ENCODE measurements around the gene ITGB1.
"Not testable (repeated sequence)": the region's sequence is repeated elsewhere in the genome, so short reads cannot be mapped to it uniquely, and the experiment has no call there.

The ITGB1 gene

DNA sequence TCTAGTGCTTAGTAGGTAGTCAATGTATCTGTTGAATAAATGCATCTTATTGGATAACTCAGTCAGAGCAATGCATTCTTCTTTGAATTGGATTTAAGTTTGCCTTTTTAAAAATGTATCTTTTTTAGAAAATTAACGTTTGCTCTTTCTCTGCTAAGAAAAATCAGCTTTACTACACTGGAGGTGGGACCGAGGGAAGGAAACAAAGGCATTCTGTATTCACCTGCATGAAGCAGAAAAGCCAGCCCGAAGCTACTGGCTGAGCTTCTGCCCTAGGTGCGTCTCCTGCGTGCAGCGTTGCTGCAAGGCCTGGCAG lies 22.2 kb upstream of the ITGB1 start:
- Histone ChIP-seq H3K9me3 (ENCODE audit: control insufficient read depth, low read length) (peaks cover 5% of the 10 kb centered on the region), H3K27ac (ENCODE audit: low read depth, low read length, severe bottlenecking) (peak overlapping the region; percentile 99), H3K4me3 (ENCODE audit: extremely low read depth, insufficient read depth, low read length, poor library complexity, severe bottlenecking) (peak overlapping the region; percentile 25), H3K4me1 (ENCODE audit: control insufficient read depth, insufficient read depth, low read length, poor library complexity, severe bottlenecking) (peaks cover 26% of the 10 kb centered on the region), H3K36me3 (ENCODE audit: control insufficient read depth, insufficient read depth, low read length) (no peaks in the 10 kb centered on the region)
- 10 to 30% methylated on average over 4 to 6 of the region's 6 CpGs for WGBS, 2 experiments (ENCODE audit: insufficient coverage in 2 of 2)

DNA sequence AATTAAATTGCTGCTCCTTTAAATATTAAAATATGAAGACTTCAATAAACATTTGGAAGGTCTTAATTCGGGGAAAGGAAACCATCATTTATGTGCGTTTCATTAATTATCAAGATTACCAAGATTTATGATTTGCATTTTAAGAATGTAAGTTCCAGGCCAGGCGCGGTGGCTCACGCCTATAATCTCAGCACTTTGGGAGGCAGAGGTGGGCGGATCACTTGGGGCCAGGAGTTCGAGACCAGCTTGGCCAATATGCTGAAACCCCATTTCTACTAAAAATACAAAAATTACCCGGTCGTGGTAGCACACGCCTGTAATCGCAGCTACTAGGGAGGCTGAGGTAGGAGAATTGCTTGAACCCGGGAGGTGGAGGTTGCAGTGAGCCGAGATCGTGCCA lies 21.7 kb upstream of the ITGB1 start:
- 90 to 97% methylated on average over 4 to 5 of the region's 14 CpGs for WGBS, 2 experiments (ENCODE audit: insufficient coverage in 2 of 2)
- H3K4me3 ChIP-seq (ENCODE audit: extremely low read depth, insufficient read depth, low read length, poor library complexity, severe bottlenecking); H3K36me3 ChIP-seq (ENCODE audit: control insufficient read depth, insufficient read depth, low read length); H3K9me3 ChIP-seq (ENCODE audit: control insufficient read depth, low read length): not testable (repeated sequence)
- peak overlapping the region; percentile 99 for H3K27ac ChIP-seq (ENCODE audit: low read depth, low read length, severe bottlenecking)
- H3K4me1 ChIP-seq (ENCODE audit: control insufficient read depth, insufficient read depth, low read length, poor library complexity, severe bottlenecking): peaks cover 21% of the 10 kb centered on the region

DNA sequence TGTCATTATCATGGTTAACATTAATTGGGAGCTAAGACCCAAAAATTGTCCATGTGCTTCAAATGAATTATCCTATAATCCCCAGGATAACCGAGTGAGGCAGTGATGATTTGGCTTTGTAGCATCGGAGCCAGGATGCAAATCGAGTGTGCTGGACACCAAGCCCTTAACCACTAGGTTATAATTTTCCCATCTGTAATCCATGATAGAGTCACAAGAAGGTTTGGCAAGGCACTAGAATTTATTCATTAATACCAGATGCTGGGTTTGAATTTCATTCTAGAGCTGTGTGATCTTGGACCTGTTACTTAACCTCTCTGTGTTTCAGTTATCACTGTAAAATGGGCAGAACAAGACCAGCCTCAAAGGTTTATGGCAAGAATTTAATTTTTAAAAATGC lies 21.0 kb upstream of the ITGB1 start:
- 93 to 100% methylated on average over 3 of the region's 3 CpGs for WGBS, 2 experiments (ENCODE audit: insufficient coverage in 2 of 2)
- H3K36me3 ChIP-seq (ENCODE audit: control insufficient read depth, insufficient read depth, low read length): no peaks in the 10 kb centered on the region
- peaks cover 6% of the 10 kb centered on the region for H3K9me3 ChIP-seq (ENCODE audit: control insufficient read depth, low read length)
- H3K4me1 ChIP-seq (ENCODE audit: control insufficient read depth, insufficient read depth, low read length, poor library complexity, severe bottlenecking): peaks cover 18% of the 10 kb centered on the region
- H3K4me3 ChIP-seq (ENCODE audit: extremely low read depth, insufficient read depth, low read length, poor library complexity, severe bottlenecking): no peak overlapping the region
- no peak overlapping the region for H3K27ac ChIP-seq (ENCODE audit: low read depth, low read length, severe bottlenecking)

- not testable (repeated sequence) for H3K9me3 ChIP-seq (ENCODE audit: control insufficient read depth, low read length); H3K27ac ChIP-seq (ENCODE audit: low read depth, low read length, severe bottlenecking); H3K36me3 ChIP-seq (ENCODE audit: control insufficient read depth, insufficient read depth, low read length); H3K4me3 ChIP-seq (ENCODE audit: extremely low read depth, insufficient read depth, low read length, poor library complexity, severe bottlenecking)
- peaks cover 22% of the 10 kb centered on the region for H3K4me1 ChIP-seq (ENCODE audit: control insufficient read depth, insufficient read depth, low read length, poor library complexity, severe bottlenecking)
- 100% methylated on average over 1 of the region's 4 CpGs; no CpG with 5 or more reads in 1 of the 2 experiments for WGBS, 2 experiments (ENCODE audit: insufficient coverage in 2 of 2)
These were observed 20.1 kb upstream of the ITGB1 start for GRCh38 chr10:32977846-32978809.

DNA sequence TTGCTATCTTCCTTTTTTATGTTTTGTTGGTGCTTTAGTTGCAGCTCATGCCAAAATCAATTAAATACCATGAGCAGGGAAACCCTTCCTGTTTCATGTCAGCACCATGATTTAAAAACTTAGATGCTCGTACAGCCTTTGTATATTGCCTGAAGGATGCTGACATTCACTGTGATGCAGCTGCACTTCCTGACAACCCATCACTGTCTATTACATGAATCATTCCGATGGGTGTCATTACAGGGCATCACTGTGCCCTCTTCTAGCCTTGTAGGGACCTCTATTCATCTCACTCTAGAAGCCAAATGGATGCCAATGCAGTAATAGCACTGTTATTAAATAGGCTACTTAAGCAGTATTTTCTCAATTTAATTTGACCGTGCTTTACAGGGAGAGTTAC lies 18.3 kb upstream of the ITGB1 start:
- Histone ChIP-seq H3K9me3 (ENCODE audit: control insufficient read depth, low read length) (peaks cover 6% of the 10 kb centered on the region), H3K4me3 (ENCODE audit: extremely low read depth, insufficient read depth, low read length, poor library complexity, severe bottlenecking) (no peak overlapping the region), H3K27ac (ENCODE audit: low read depth, low read length, severe bottlenecking) (no peak overlapping the region), H3K4me1 (ENCODE audit: control insufficient read depth, insufficient read depth, low read length, poor library complexity, severe bottlenecking) (peaks cover 25% of the 10 kb centered on the region), H3K36me3 (ENCODE audit: control insufficient read depth, insufficient read depth, low read length) (no peaks in the 10 kb centered on the region)
- 89 to 94% methylated on average over 2 to 3 of the region's 3 CpGs for WGBS, 2 experiments (ENCODE audit: insufficient coverage in 2 of 2)

- H3K27ac ChIP-seq (ENCODE audit: low read depth, low read length, severe bottlenecking): peak overlapping the region; percentile 68
- no peaks in the 10 kb centered on the region for H3K36me3 ChIP-seq (ENCODE audit: control insufficient read depth, insufficient read depth, low read length)
- H3K4me1 ChIP-seq (ENCODE audit: control insufficient read depth, insufficient read depth, low read length, poor library complexity, severe bottlenecking): peaks cover 27% of the 10 kb centered on the region
- peaks cover 6% of the 10 kb centered on the region for H3K9me3 ChIP-seq (ENCODE audit: control insufficient read depth, low read length)
- H3K4me3 ChIP-seq (ENCODE audit: extremely low read depth, insufficient read depth, low read length, poor library complexity, severe bottlenecking): no peak overlapping the region
These were observed 14.9 kb upstream of the ITGB1 start for GRCh38 chr10:32972929-32973328.

DNA sequence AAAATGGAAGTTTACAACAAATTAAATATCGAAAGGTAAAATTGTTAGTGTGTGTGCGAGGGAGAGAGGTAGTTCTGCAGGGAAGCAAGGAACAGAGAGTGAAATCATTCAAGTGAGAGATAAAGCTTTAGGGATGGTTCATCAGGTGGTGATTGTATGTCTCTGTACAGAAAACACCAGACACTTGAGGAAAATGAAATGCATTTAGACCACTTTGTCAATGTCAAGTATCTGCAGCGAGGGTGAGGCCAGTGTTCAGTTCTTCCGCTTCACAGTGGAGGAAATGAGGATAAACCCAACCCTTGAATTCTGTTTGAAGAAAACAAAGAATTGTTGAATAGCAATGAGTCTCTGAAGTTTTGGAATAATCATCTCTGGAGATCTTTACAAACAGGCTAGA lies 14.4 kb upstream of the ITGB1 start:
- 66 to 79% methylated on average over 3 to 4 of the region's 4 CpGs for WGBS, 2 experiments (ENCODE audit: insufficient coverage in 2 of 2)
- H3K9me3 ChIP-seq (ENCODE audit: control insufficient read depth, low read length): peaks cover 6% of the 10 kb centered on the region
- peak overlapping the region; percentile 68 for H3K27ac ChIP-seq (ENCODE audit: low read depth, low read length, severe bottlenecking)
- H3K4me3 ChIP-seq (ENCODE audit: extremely low read depth, insufficient read depth, low read length, poor library complexity, severe bottlenecking): no peak overlapping the region
- no peaks in the 10 kb centered on the region for H3K36me3 ChIP-seq (ENCODE audit: control insufficient read depth, insufficient read depth, low read length)
- peaks cover 27% of the 10 kb centered on the region for H3K4me1 ChIP-seq (ENCODE audit: control insufficient read depth, insufficient read depth, low read length, poor library complexity, severe bottlenecking)

DNA sequence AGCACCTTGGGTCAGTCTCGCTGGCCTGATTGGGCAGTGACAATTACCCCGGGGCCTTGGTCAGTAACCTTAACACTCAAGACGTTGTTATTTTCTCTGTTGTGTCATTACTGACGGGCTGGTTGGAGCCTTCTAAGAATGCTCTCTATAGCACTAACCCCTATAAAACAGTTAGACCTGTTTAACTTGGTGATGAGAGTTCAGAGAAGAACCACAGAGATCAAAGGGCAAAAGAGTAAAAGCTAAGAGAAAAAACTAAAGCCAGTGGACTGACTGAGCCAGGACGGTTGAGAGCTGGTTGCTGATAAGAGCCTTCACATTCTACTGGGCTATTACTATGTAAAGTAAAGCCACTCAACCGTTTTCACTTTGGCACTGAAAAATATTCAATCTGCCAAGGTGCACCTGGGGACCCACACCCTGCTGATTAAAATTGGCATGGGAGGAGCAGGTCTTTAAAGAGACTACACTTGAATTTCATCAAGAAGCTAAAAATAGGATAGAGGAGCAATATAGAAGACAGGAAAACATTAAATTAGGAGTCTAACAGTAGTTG lies 13.6 kb upstream of the ITGB1 start:
- 0 to 80% methylated on average over 1 of the region's 6 CpGs for WGBS, 2 experiments (ENCODE audit: insufficient coverage in 2 of 2)
- no peaks in the 10 kb centered on the region for H3K36me3 ChIP-seq (ENCODE audit: control insufficient read depth, insufficient read depth, low read length)
- H3K9me3 ChIP-seq (ENCODE audit: control insufficient read depth, low read length): peaks cover 6% of the 10 kb centered on the region
- peaks cover 27% of the 10 kb centered on the region for H3K4me1 ChIP-seq (ENCODE audit: control insufficient read depth, insufficient read depth, low read length, poor library complexity, severe bottlenecking)
- H3K27ac ChIP-seq (ENCODE audit: low read depth, low read length, severe bottlenecking): peak overlapping the region; percentile 68
- no peak overlapping the region for H3K4me3 ChIP-seq (ENCODE audit: extremely low read depth, insufficient read depth, low read length, poor library complexity, severe bottlenecking)

DNA sequence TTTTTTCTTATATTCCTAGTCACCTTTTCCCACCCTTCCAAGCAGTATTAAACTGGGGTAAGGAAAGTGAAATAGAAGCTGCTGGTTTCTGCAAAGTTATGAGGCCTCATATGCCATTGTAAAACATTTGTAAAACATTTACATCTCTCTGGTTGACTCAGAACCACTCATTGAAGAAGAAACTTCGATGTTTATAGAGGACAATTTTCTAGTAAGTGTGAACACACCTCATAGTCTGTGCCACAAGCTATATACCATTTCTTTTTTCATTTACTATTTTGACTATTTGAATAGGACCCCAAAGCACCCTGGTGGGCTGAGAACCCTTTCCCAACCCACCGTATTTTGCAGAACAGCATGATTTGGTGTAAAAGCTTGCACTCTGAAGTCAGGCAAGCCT lies 12.9 kb upstream of the ITGB1 start:
- H3K27ac ChIP-seq (ENCODE audit: low read depth, low read length, severe bottlenecking): peak overlapping the region; percentile 68
- 33 to 83% methylated on average over 1 of the region's 2 CpGs for WGBS, 2 experiments (ENCODE audit: insufficient coverage in 2 of 2)

DNA sequence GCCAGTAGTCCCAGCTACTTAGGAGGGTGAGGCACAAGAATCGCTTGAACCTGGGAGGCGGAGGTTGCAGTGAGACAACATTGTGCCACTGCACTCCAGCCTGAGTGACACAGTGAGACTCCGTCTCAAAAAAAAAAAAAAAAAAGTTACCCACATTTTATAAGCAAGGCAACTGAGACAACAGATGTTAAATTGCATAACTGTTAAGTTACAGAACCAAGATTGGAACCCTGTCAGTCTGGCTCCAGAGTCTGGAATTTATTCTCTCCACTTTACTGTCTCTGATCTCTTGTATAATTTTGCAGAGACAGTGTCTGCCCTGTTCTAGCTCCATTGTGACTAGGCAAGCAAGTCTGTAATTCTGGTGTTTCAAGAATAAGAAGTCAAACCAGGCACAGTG lies 6.2 kb upstream of the ITGB1 start:
- H3K4me1 ChIP-seq (ENCODE audit: control insufficient read depth, insufficient read depth, low read length, poor library complexity, severe bottlenecking): peaks cover 40% of the 10 kb centered on the region
- peaks cover 5% of the 10 kb centered on the region for H3K9me3 ChIP-seq (ENCODE audit: control insufficient read depth, low read length)
- H3K36me3 ChIP-seq (ENCODE audit: control insufficient read depth, insufficient read depth, low read length): no peaks in the 10 kb centered on the region
- 93 to 94% methylated on average over 2 of the region's 3 CpGs for WGBS, 2 experiments (ENCODE audit: insufficient coverage in 2 of 2)
- no peak overlapping the region for H3K4me3 ChIP-seq (ENCODE audit: extremely low read depth, insufficient read depth, low read length, poor library complexity, severe bottlenecking)
- H3K27ac ChIP-seq (ENCODE audit: low read depth, low read length, severe bottlenecking): no peak overlapping the region

More for the DNA sequence above, 12.9 kb upstream of the ITGB1 start:
- peaks cover 11% of the 10 kb centered on the region for H3K9me3 ChIP-seq (ENCODE audit: control insufficient read depth, low read length)
- H3K4me3 ChIP-seq (ENCODE audit: extremely low read depth, insufficient read depth, low read length, poor library complexity, severe bottlenecking): no peak overlapping the region
- peaks cover 27% of the 10 kb centered on the region for H3K4me1 ChIP-seq (ENCODE audit: control insufficient read depth, insufficient read depth, low read length, poor library complexity, severe bottlenecking)
- no peaks in the 10 kb centered on the region for H3K36me3 ChIP-seq (ENCODE audit: control insufficient read depth, insufficient read depth, low read length)

- H3K4me1 ChIP-seq (ENCODE audit: control insufficient read depth, insufficient read depth, low read length, poor library complexity, severe bottlenecking): peaks cover 40% of the 10 kb centered on the region
- no peaks in the 10 kb centered on the region for H3K36me3 ChIP-seq (ENCODE audit: control insufficient read depth, insufficient read depth, low read length)
- no peak overlapping the region for H3K4me3 ChIP-seq (ENCODE audit: extremely low read depth, insufficient read depth, low read length, poor library complexity, severe bottlenecking)
- no CpG with 5 or more reads among the region's 3 CpGs for WGBS, 2 experiments (ENCODE audit: insufficient coverage in 2 of 2)
- peaks cover 5% of the 10 kb centered on the region for H3K9me3 ChIP-seq (ENCODE audit: control insufficient read depth, low read length)
- H3K27ac ChIP-seq (ENCODE audit: low read depth, low read length, severe bottlenecking): peak overlapping the region; percentile 94
These were observed 5.1 kb upstream of the ITGB1 start for GRCh38 chr10:32963096-32963495.

Data from mesodermal cell (in vitro differentiated cells).